HCT116 (cell line): ENCODE measurements around the gene IRF4. TPM values are rescaled to one million over a fixed set of nuclear protein-coding genes. Genes with fewer than 3 reads are reported as not detected.

Experiments
- ATAC-seq: fragments of 200-7000 bp; cut with Tn5 transposase; 2 replicates; pipeline ENCODE4 v1.9.1; 2020; ENCODE audit warnings: mild to moderate bottlenecking, moderate library complexity
- BruUV-seq: library from RNA; stranded (reverse); fragments of 400-500 nt; replicated peaks from 2 replicates; lab custom pipeline; 2021; lab: Mats Ljungman, UMichigan
- CTCF ChIA-PET: fragments of 300-600 bp; sonication (Branson Sonifier 250); formaldehyde crosslinking; loops from one replicate; lab custom pipeline; 2021; ENCODE audit warnings: antibody characterized with exemption; lab: Charles Lee
- POLR2A ChIA-PET: fragments of 300-600, 350-600 bp; sonication (Branson Sonifier 250); formaldehyde crosslinking; loops from one replicate; lab custom pipeline; 2021; ENCODE audit warnings: antibody characterized with exemption; lab: Charles Lee
- RAD21 ChIA-PET, 2 experiments: fragments of 300-600 bp; sonication (Branson Sonifier 250); formaldehyde crosslinking; loops; one replicate each; lab custom pipeline; 2023; ENCODE audit warnings: low total read pairs in 2 of 2; ENCODE audit not compliant: uncharacterized antibody in 2 of 2, unreplicated experiment in 2 of 2, low non-redundant PET in 1 of 2; lab: Charles Lee
- DNase-seq: peaks from one replicate; pipeline ENCODE4 v3.0.0-alpha.2; 2010; ENCODE audit warnings: low read depth, low spot score
- H2AFZ ChIP-seq: fragments of 200-600 bp; shearing (Covaris generic), sonication (generic); 2 replicates; pipeline ENCODE4 v1.6.1; 2017; ENCODE audit warnings: low read depth, mixed run types, mixed read lengths, antibody characterized with exemption, low read length; ENCODE audit not compliant: poor library complexity, severe bottlenecking
- H3K27ac ChIP-seq: 2 replicates; pipeline ENCODE4 v1.5.1; 2012; ENCODE audit warnings: low read depth, low read length
- H3K27me3 ChIP-seq: fragments of 200-600 bp; sonication (generic); 2 replicates; pipeline ENCODE4 v1.6.1; 2016; ENCODE audit warnings: mixed run types, low read length, mixed read lengths; ENCODE audit not compliant: insufficient read depth
- H3K36me3 ChIP-seq, 2 experiments: fragments of 200-500 bp in 1 of 2; fragments of 200-600 bp in 1 of 2; sonication (Bioruptor generic) in 1 of 2; sonication (generic) in 1 of 2; 2 replicates each; pipeline versions ENCODE4 v1.5.1 to v1.6.1; 2014 to 2016; ENCODE audit warnings: low read length in 2 of 2, inconsistent platforms in 1 of 2, mixed read lengths in 1 of 2, mixed run types in 1 of 2; ENCODE audit not compliant: insufficient read depth in 2 of 2, control insufficient read depth in 1 of 2
- H3K4me1 ChIP-seq, 2 experiments: fragments of 200-600 bp in 1 of 2; sonication (generic) in 1 of 2; 2 replicates each; pipeline versions ENCODE4 v1.5.1 to v1.6.1; 2012 to 2017; ENCODE audit warnings: low read length in 2 of 2, inconsistent platforms in 1 of 2, mild to moderate bottlenecking in 1 of 2, mixed read lengths in 1 of 2, mixed run types in 1 of 2, moderate library complexity in 1 of 2; ENCODE audit not compliant: insufficient read depth in 2 of 2, control insufficient read depth in 1 of 2
- H3K4me2 ChIP-seq: fragments of 200-600 bp; sonication (generic); 2 replicates; pipeline ENCODE4 v1.6.1; 2017; ENCODE audit warnings: mixed run types, low read length, mixed read lengths
- H3K4me3 ChIP-seq, 2 experiments: fragments of 200-600 bp in 1 of 2; sonication (generic) in 1 of 2; replicated peaks in 1 of 2; 2 replicates each; pipeline ENCODE4 v1.5.1; 2011 to 2016; ENCODE audit warnings: low read length in 2 of 2, control low read depth in 1 of 2, low read depth in 1 of 2, mild to moderate bottlenecking in 1 of 2, mixed read lengths in 1 of 2, mixed run types in 1 of 2
- H3K79me2 ChIP-seq: fragments of 200-600 bp; sonication (generic); 2 replicates; pipeline ENCODE4 v1.6.1; 2017; ENCODE audit warnings: mild to moderate bottlenecking, mixed run types, low read length, moderate library complexity, mixed read lengths; ENCODE audit not compliant: insufficient read depth
- H3K9ac ChIP-seq: fragments of 200-600 bp; sonication (generic); 2 replicates; pipeline ENCODE4 v1.6.1; 2016; ENCODE audit warnings: low read length, mixed read lengths
- H3K9me2 ChIP-seq: fragments of 200-600 bp; sonication (generic), shearing (Covaris generic); 2 replicates; pipeline ENCODE4 v1.6.1; 2017; ENCODE audit warnings: mixed run types, mild to moderate bottlenecking, moderate library complexity; ENCODE audit not compliant: insufficient read depth
- H3K9me3 ChIP-seq, 2 experiments: fragments of 200-500 bp in 1 of 2; fragments of 200-600 bp in 1 of 2; sonication (Bioruptor generic) in 1 of 2; sonication (generic) in 1 of 2; 2 replicates each; pipeline ENCODE4 v1.6.1; 2014 to 2017; ENCODE audit warnings: low read length in 2 of 2, mixed read lengths in 2 of 2, inconsistent platforms in 1 of 2, low read depth in 1 of 2, mild to moderate bottlenecking in 1 of 2, mixed run types in 1 of 2, moderate library complexity in 1 of 2; ENCODE audit not compliant: control insufficient read depth in 1 of 2, insufficient read depth in 1 of 2
- H4K20me1 ChIP-seq: fragments of 200-600 bp; sonication (generic), shearing (Covaris generic); 2 replicates; pipeline ENCODE4 v1.6.1; 2017; ENCODE audit warnings: mixed run types, mild to moderate bottlenecking, moderate library complexity; ENCODE audit not compliant: insufficient read depth
- ATF3 ChIP-seq: IDR thresholded peaks from 2 replicates; pipeline ENCODE4 v1.6.1; 2012
- CEBPB ChIP-seq: IDR thresholded peaks from 2 replicates; pipeline ENCODE4 v1.6.1; 2012; ENCODE audit warnings: low read depth
- EGR1 ChIP-seq: IDR thresholded peaks from 2 replicates; pipeline ENCODE4 v1.6.1; 2012; ENCODE audit warnings: low read depth
- EZH2 ChIP-seq: fragments of 200-600 bp; sonication (generic); IDR thresholded peaks from 2 replicates; pipeline ENCODE4 v1.6.1; 2017; ENCODE audit warnings: antibody characterized with exemption, mixed run types
- FOSL1 ChIP-seq: IDR thresholded peaks from 2 replicates; pipeline ENCODE4 v1.6.1; 2012; ENCODE audit warnings: low read depth
- JUND ChIP-seq: IDR thresholded peaks from 2 replicates; pipeline ENCODE4 v1.6.1; 2012
- MAX ChIP-seq: IDR thresholded peaks from 2 replicates; pipeline ENCODE4 v1.6.1; 2012
- RAD21 ChIP-seq: IDR thresholded peaks from 2 replicates; pipeline ENCODE4 v1.6.1; 2012; ENCODE audit warnings: low read depth, mild to moderate bottlenecking
- REST ChIP-seq: IDR thresholded peaks from 2 replicates; pipeline ENCODE4 v1.6.1; 2012; ENCODE audit warnings: low read depth
- SIN3A ChIP-seq: IDR thresholded peaks from 2 replicates; pipeline ENCODE4 v1.6.1; 2012; ENCODE audit warnings: low read depth
- SP1 ChIP-seq: IDR thresholded peaks from 2 replicates; pipeline ENCODE4 v1.6.1; 2012; ENCODE audit warnings: low read depth
- SRF ChIP-seq: IDR thresholded peaks from 2 replicates; pipeline ENCODE4 v1.6.1; 2012; ENCODE audit warnings: low read depth
- TCF7L2 ChIP-seq: IDR thresholded peaks from 2 replicates; pipeline ENCODE4 v1.7.0; 2011; ENCODE audit warnings: borderline replicate concordance, inconsistent platforms; ENCODE audit not compliant: insufficient read depth, insufficient read length; ENCODE audit errors: extremely low read depth
- ZBTB33 ChIP-seq: IDR thresholded peaks from 2 replicates; pipeline ENCODE4 v1.6.1; 2011; ENCODE audit warnings: mild to moderate bottlenecking, low read length, moderate library complexity; ENCODE audit not compliant: insufficient replicate concordance; ENCODE audit errors: extremely low read depth
- ZFX ChIP-seq: fragments of 450-650 bp; IDR thresholded peaks from 2 replicates; pipeline ENCODE4 v1.6.1; 2017
- ZNF274 ChIP-seq: fragments of 200-500 bp; sonication (Bioruptor generic); IDR thresholded peaks from 2 replicates; pipeline ENCODE4 v1.6.1; 2014; ENCODE audit warnings: mild to moderate bottlenecking, low read depth, low read length, inconsistent platforms
- intact Hi-C: fragments of 100-400 bp; cut with micrococcal nuclease; formaldehyde crosslinking; loops from 2 replicates; pipeline ENCODE4 v1.10.0; 2022
- total RNA-seq: library from RNA; stranded (reverse); gene quantifications from one replicate; pipeline ENCODE4 v1.2.1, GENCODE V29; 2021; ENCODE audit not compliant: unreplicated experiment

IRF4 gene
- total RNA-seq, 1 experiment from 2014 or later: 1.2 TPM

- ChIA-PET POLR2A (no interaction called here), CTCF (no interaction called here), RAD21 (no interaction called here)
- Histone ChIP-seq H2AFZ (no peak overlapping the region), H3K79me2 (no peaks in the 10 kb centered on the region), H3K27ac (no peak overlapping the region), H3K4me2 (no peak overlapping the region), H4K20me1 (no peaks in the 10 kb centered on the region), H3K27me3 (no peaks in the 10 kb centered on the region), H3K9me3 (peaks cover 0 to 17% of the 10 kb centered on the region in 2 experiments; a peak in 2 of 4 replicates), H3K9ac (no peak overlapping the region), H3K36me3 (no peaks in the 10 kb centered on the region), H3K4me3 (no peak overlapping the region), H3K4me1 (no peaks in the 10 kb centered on the region), H3K9me2 (no peaks in the 10 kb centered on the region)
- no peak for TF ChIP-seq TCF7L2
- intact Hi-C loops: no loop called here
- DNase-seq (no peak), ATAC-seq (no peak)
- no TSS peak for BruUV-seq
These were observed 39.1 kb upstream of the IRF4 start for GRCh38 chr6:352474-352873.

- H3K27ac ChIP-seq: no peak overlapping the region
- intact Hi-C loops: no loop called here
- H3K4me3 ChIP-seq: no peak overlapping the region
- H3K9me3 ChIP-seq: peaks cover 0 to 17% of the 10 kb centered on the region in 2 experiments; a peak in 2 of 4 replicates
- no peak overlapping the region for H2AFZ ChIP-seq
- no TSS peak for BruUV-seq
- H3K9me2 ChIP-seq: no peaks in the 10 kb centered on the region
- ATAC-seq: no peak
- H3K79me2 ChIP-seq: no peaks in the 10 kb centered on the region
- RAD21 ChIA-PET: no interaction called here
- H3K27me3 ChIP-seq: no peaks in the 10 kb centered on the region
- DNase-seq: no peak
- no peak overlapping the region for H3K9ac ChIP-seq
- CTCF ChIA-PET: no interaction called here
- H4K20me1 ChIP-seq: no peaks in the 10 kb centered on the region
- POLR2A ChIA-PET: interaction anchor here (0.5 kb wide), 1 partner anchor 12 kb away, joined by 4 read pairs; no protein-coding TSS in a partner anchor
- no peaks in the 10 kb centered on the region for H3K36me3 ChIP-seq
- no peak overlapping the region for H3K4me2 ChIP-seq
- no peaks in the 10 kb centered on the region for H3K4me1 ChIP-seq
- no peak for TF ChIP-seq FOSL1
- no peak for TF ChIP-seq EZH2
- no peak for TF ChIP-seq SIN3A
- TF ChIP-seq ZFX: no peak
- no peak for TF ChIP-seq RAD21
- TF ChIP-seq REST: no peak
- no peak for TF ChIP-seq EGR1
- TF ChIP-seq SP1: no peak
- TF ChIP-seq ATF3: no peak
- TF ChIP-seq CEBPB: no peak
- TF ChIP-seq MAX: no peak
- TF ChIP-seq ZNF274: no peak
- TF ChIP-seq SRF: no peak
- TF ChIP-seq ZBTB33: no peak
- TF ChIP-seq TCF7L2: no peak
- TF ChIP-seq JUND: no peak
These were observed 38.6 kb upstream of the IRF4 start for GRCh38 chr6:352896-353470.
